ENCODE results near the gene ADGRG2. TPM values are rescaled to one million over a fixed set of nuclear protein-coding genes. Genes with fewer than 3 reads are reported as not detected.
"Not testable (repeated sequence)": the region's sequence is repeated elsewhere in the genome, so short reads cannot be mapped to it uniquely, and the experiment has no call there.

The ADGRG2 gene
- polyA plus RNA-seq, 1 experiment = 0.04 TPM

- H3K27ac ChIP-seq (ENCODE audit: low read depth, low read length) = no peak overlapping the region
- TF ChIP-seq CTCF (IDR thresholded peaks at IDR 0.05; ENCODE audit: low read depth, low read length) = peak; percentile 60
- no peaks in the 10 kb centered on the region for H3K9me3 ChIP-seq (ENCODE audit: control insufficient read depth, insufficient read depth, low read length)
- CTCF ChIA-PET = interaction anchor here (0.8 to 3.0 kb wide), 11 partner anchors 10 to 662 kb away, joined by 3 to 16 read pairs (median 6); partner anchors contain the start of genes PHKA2 and SCML2
- no peak for DNase-seq (ENCODE audit: low read depth, low spot score)
- H3K27me3 ChIP-seq (ENCODE audit: control insufficient read depth, insufficient read depth, low read length) = no peaks in the 10 kb centered on the region
- no peak overlapping the region for H3K4me3 ChIP-seq (ENCODE audit: low read depth, low read length)
- POLR2A ChIA-PET = no interaction called here
These were observed 105.0 kb downstream of the ADGRG2 start for GRCh38 chrX:19017271-19017670.

- CTCF ChIA-PET = interaction anchor here (0.8 to 3.0 kb wide), 8 partner anchors 9 to 662 kb away, joined by 3 to 16 read pairs (median 6); partner anchors contain the start of gene SCML2
- not testable (repeated sequence) for DNase-seq (ENCODE audit: low read depth, low spot score); H3K9me3 ChIP-seq (ENCODE audit: control insufficient read depth, insufficient read depth, low read length)
These were observed 105.7 kb downstream of the ADGRG2 start for GRCh38 chrX:19016614-19017013.

GRCh38 chrX:19007868-19008267 lies 114.4 kb downstream of the ADGRG2 start:
- Histone ChIP-seq H3K9me3 (ENCODE audit: control insufficient read depth, insufficient read depth, low read length) (no peaks in the 10 kb centered on the region), H3K4me3 (ENCODE audit: low read depth, low read length) (no peak overlapping the region), H3K27me3 (ENCODE audit: control insufficient read depth, insufficient read depth, low read length) (no peaks in the 10 kb centered on the region), H3K27ac (ENCODE audit: low read depth, low read length) (no peak overlapping the region)
- CTCF ChIA-PET = interaction anchor here (3.1 kb wide), 1 partner anchor 9 kb away, joined by 12 read pairs; no protein-coding TSS in a partner anchor
- DNase-seq (ENCODE audit: low read depth, low spot score) = no peak
- POLR2A ChIA-PET = no interaction called here
- no peak for TF ChIP-seq CTCF (IDR thresholded peaks at IDR 0.05; ENCODE audit: low read depth, low read length)

More at GRCh38 chrX:19016614-19017013, 105.7 kb downstream of the ADGRG2 start:
- POLR2A ChIA-PET; H3K4me3 ChIP-seq (ENCODE audit: low read depth, low read length); H3K27me3 ChIP-seq (ENCODE audit: control insufficient read depth, insufficient read depth, low read length); H3K27ac ChIP-seq (ENCODE audit: low read depth, low read length): not testable (repeated sequence)

- Histone ChIP-seq H3K27me3 (ENCODE audit: control insufficient read depth, insufficient read depth, low read length) (no peaks in the 10 kb centered on the region), H3K9me3 (ENCODE audit: control insufficient read depth, insufficient read depth, low read length) (no peaks in the 10 kb centered on the region), H3K4me3 (ENCODE audit: low read depth, low read length) (no peak overlapping the region), H3K27ac (ENCODE audit: low read depth, low read length) (no peak overlapping the region)
- ChIA-PET CTCF (interaction anchor here (0.7 to 3.1 kb wide), 2 partner anchors 10 to 39 kb away, joined by 3 to 12 read pairs; no protein-coding TSS in a partner anchor), POLR2A (no interaction called here)
- TF ChIP-seq CTCF (IDR thresholded peaks at IDR 0.05; ENCODE audit: low read depth, low read length) = no peak
- DNase-seq (ENCODE audit: low read depth, low spot score) = no peak
These were observed 115.3 kb downstream of the ADGRG2 start for GRCh38 chrX:19007011-19007410.

- POLR2A ChIA-PET = no interaction called here
- Histone ChIP-seq H3K9me3 (ENCODE audit: control insufficient read depth, insufficient read depth, low read length) (no peaks in the 10 kb centered on the region), H3K27me3 (ENCODE audit: control insufficient read depth, insufficient read depth, low read length) (no peaks in the 10 kb centered on the region), H3K4me3 (ENCODE audit: low read depth, low read length) (no peak overlapping the region), H3K27ac (ENCODE audit: low read depth, low read length) (no peak overlapping the region)
- CTCF ChIA-PET = interaction anchor here (3.1 kb wide), 1 partner anchor 11 kb away, joined by 12 read pairs; no protein-coding TSS in a partner anchor
- TF ChIP-seq CTCF (IDR thresholded peaks at IDR 0.05; ENCODE audit: low read depth, low read length) = no peak
- no peak for DNase-seq (ENCODE audit: low read depth, low spot score)
These were observed 116.4 kb downstream of the ADGRG2 start for GRCh38 chrX:19005909-19006308.
